ENCODE results near the gene ERN1.

The ERN1 gene

GRCh38 chr17:64083093-64083492, 46.9 kb downstream of the ERN1 start:
- FAIRE-seq: no peak

GRCh38 chr17:64081802-64082799, 47.8 kb downstream of the ERN1 start:
- FAIRE-seq: no peak

- no peak for FAIRE-seq
Observed at GRCh38 chr17:64080174-64080618, 49.7 kb downstream of the ERN1 start.

- no peak for FAIRE-seq
Observed at GRCh38 chr17:64077379-64077778, 52.6 kb downstream of the ERN1 start.

DNA sequence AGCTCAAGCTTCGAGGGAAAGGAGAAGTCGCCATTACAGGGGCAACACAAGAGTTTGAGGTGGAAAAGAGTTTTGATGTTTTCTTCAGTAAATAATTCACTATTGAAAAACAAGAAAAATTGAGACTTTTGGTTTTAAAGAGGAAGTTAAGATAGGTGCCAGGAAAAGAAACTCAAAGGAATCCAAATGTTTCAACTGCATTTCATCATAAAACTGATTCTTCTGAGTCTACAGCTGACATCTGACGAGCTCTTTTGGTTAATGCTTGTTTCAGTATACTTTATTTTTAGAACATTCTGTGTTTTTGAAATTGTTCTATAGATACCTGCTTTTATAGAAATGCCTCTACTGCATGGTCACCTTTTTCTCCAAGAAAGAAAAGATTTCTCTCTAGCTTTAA, 54.0 kb downstream of the ERN1 start:
- no peak for FAIRE-seq

GRCh38 chr17:64074704-64075426, 55.1 kb downstream of the ERN1 start:
- FAIRE-seq: no peak

- no peak for FAIRE-seq
Observed at GRCh38 chr17:64073771-64074703, 55.9 kb downstream of the ERN1 start.

- FAIRE-seq: no peak
Observed at GRCh38 chr17:64071111-64071510, 58.8 kb downstream of the ERN1 start.

DNA sequence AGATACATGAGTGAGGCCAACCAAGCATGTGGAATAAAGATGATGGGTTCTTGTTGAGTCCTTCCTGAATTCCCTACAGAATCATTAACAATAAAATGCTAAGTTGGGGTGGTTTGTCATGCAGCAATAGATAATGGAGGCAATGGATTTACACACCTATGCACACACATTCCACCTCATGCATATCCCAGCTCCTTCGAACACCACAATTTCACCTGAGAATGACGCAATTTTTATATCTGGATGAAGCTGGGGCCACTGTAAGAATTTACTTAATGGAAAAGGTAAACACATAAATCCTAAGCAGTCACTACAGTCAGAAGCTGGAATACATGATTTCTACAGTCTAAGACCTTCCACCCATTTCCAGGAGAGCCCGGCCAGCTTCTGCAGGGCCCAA, 59.7 kb downstream of the ERN1 start:
- FAIRE-seq: no peak

GRCh38 chr17:64069143-64069542, 60.8 kb downstream of the ERN1 start:
- FAIRE-seq: no peak

DNA sequence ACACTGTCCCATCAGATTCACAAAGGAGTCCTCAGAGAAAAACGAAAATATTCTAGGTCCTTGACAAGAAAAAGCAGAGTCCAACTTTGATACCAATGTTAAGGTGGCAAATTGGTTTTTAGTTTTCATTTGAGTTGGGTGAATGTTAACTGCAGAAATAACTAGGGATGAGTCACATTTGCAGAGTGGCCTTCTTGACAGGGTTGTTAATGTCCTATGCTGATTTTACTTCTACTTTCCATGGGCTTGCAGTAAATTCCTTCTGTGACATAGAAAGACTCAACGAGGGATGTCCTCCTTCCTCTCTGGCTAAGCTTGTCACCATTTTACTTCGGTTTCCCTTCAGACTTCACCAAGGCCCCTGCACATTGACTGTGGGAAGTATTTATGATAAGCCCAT, 62.3 kb downstream of the ERN1 start:
- FAIRE-seq: no peak

DNA sequence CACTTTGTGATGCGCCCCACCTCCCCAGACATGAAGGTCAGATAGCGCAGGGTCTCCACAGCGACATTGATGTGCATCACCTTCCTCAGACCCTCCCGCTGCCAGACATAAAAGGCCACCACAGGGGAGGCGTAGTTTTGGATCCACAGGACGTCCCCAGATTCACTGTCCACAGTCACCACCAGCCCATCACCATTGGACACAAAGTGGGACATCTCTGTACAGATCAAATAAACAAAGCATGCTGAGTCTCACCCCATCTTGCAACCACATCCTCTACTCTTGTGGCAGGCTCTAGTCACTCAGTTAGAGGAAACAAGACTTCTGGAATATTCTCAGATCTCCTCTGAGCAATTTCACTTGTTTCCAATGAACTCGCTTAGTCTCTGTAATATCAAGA, 63.2 kb downstream of the ERN1 start:
- no peak for FAIRE-seq

- FAIRE-seq: no peak
Observed at GRCh38 chr17:64065161-64065560, 64.8 kb downstream of the ERN1 start.

GRCh38 chr17:64064331-64064730, 65.6 kb downstream of the ERN1 start:
- FAIRE-seq: no peak

DNA sequence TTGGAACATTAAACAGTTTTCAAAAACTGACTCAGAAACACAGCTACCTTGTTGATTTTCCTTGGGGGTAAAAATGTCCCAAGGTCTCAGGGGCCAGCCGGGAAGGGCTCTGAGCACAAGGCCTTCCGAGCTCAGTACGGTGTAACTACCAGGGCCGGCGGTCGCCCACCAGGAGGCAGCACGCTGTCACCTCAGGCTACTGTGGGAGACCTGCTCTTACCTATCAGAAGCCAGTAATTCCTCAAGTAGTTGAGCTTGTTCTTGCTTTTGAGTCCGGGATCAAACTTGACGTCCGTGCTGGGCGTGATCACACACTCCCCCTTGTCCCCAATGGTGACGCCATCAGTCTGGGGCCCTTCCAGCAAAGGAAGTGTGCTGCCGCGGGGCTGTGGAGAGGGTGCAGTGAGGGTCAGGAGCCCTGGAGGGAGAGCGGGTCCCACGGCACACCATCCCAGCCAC, 66.1 kb downstream of the ERN1 start:
- FAIRE-seq: no peak

GRCh38 chr17:64063088-64063487, 66.9 kb downstream of the ERN1 start:
- no peak for FAIRE-seq

DNA sequence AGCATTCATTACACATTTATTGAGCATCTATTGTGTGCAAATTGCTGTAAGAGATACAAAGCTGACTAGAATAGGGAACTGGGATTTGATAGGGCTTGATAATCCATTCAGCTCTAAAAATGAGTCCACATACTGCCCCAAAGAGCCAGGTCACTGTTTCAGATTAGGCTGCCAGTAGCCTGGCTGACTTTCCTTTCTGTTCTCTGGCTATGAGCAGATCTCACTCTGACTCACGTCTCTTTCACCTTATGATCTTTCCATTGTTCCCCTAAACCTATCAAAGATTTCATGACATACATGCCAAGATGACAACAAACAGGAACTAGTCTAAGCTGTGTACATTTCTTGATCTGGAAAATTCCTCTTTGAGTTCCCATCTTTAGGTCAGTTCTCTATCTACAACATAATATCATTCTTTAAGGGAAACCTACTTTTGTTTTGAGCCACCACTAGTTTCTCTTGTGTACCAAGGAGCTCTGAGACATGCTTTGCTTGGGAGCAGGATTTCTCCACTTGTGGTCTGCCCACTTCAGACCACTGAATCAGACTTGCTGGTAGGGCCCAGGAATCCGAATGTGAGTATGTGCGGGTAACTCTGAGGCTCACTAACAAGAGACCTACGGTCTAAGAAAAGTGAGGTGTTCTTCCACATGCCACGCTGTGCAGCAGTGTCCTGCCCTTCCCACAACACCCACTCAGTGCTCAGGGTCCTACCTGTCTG, 68.6 kb downstream of the ERN1 start:
- FAIRE-seq: no peak

GRCh38 chr17:64060331-64060730, 69.6 kb downstream of the ERN1 start:
- FAIRE-seq: no peak

- no peak for FAIRE-seq
Observed at GRCh38 chr17:64059756-64060155, 70.2 kb downstream of the ERN1 start.

GRCh38 chr17:64058621-64059020, 71.3 kb downstream of the ERN1 start:
- FAIRE-seq: no peak

- no peak for FAIRE-seq
Observed at GRCh38 chr17:64057701-64058263, 72.2 kb downstream of the ERN1 start.

Measured in endometrium (tissue), 2 donors.